ENCODE results near the gene PDS5A. TPM values are rescaled to one million over a fixed set of nuclear protein-coding genes. Genes with fewer than 3 reads are reported as not detected.

Gene PDS5A
- total and polyA plus RNA-seq, 2 experiments from 2014 or later, result 26.8 to 56.5 TPM

GRCh38 chr4:39834269-39834668 is 143.4 kb downstream of the PDS5A start:
- no peaks in the 10 kb centered on the region for H3K9me3 ChIP-seq (ENCODE audit: low read depth)
- H3F3A ChIP-seq (ENCODE audit: insufficient read depth), result no peaks in the 10 kb centered on the region
- peaks cover 4% of the 10 kb centered on the region; the same call in 1 of the 2 replicates for H3K79me2 ChIP-seq (ENCODE audit: insufficient read depth)
- H3K27me3 ChIP-seq (replicated peaks; ENCODE audit: insufficient read depth), result no peaks in the 10 kb centered on the region
- no peak overlapping the region for H3K9ac ChIP-seq
- no peak overlapping the region for H2AFZ ChIP-seq
- no peaks in the 10 kb centered on the region for H3K9me2 ChIP-seq (ENCODE audit: insufficient read depth)
- no peak overlapping the region for H3K4me2 ChIP-seq (ENCODE audit: unreplicated experiment)
- 96 to 100% methylated on average over 1 of the region's 1 CpG for WGBS, 2 experiments (ENCODE audit: low coverage in 1 of 2, low lambda C conversion rate in 2 of 2, missing lambda C conversion rate in 2 of 2)
- peak; percentile 39 for DNase-seq
- no peak for TF ChIP-seq EZH2 (IDR thresholded peaks at IDR 0.05; ENCODE audit: insufficient read depth, poor library complexity, severe bottlenecking)
- no peak for TF ChIP-seq EZH2phosphoT487 (IDR thresholded peaks at IDR 0.05; ENCODE audit: insufficient read depth, low read depth)
- no peak overlapping the region for H3K27ac ChIP-seq
- in situ Hi-C loops (cut with MboI), result no loop called here
- H3K4me1 ChIP-seq (ENCODE audit: insufficient read depth), result no peaks in the 10 kb centered on the region
- H3K36me3 ChIP-seq (ENCODE audit: low read depth), result peaks cover 27% of the 10 kb centered on the region
- H4K20me1 ChIP-seq (ENCODE audit: insufficient read depth), result no peaks in the 10 kb centered on the region
- no peak overlapping the region for H3K4me3 ChIP-seq

GRCh38 chr4:39825741-39826231 is 151.9 kb downstream of the PDS5A start:
- H3K9me2 ChIP-seq (ENCODE audit: insufficient read depth), result no peaks in the 10 kb centered on the region
- no peak overlapping the region for H2AFZ ChIP-seq
- peak; percentile 50 for DNase-seq
- no peak overlapping the region for H3K4me3 ChIP-seq
- peaks cover 9% of the 10 kb centered on the region; the same call in 1 of the 2 replicates for H3F3A ChIP-seq (ENCODE audit: insufficient read depth)
- 58 to 63% methylated on average over 7 of the region's 7 CpGs for WGBS, 2 experiments (ENCODE audit: low coverage in 1 of 2, low lambda C conversion rate in 2 of 2, missing lambda C conversion rate in 2 of 2)
- H3K27ac ChIP-seq, result no peak overlapping the region
- no peak overlapping the region for H3K9ac ChIP-seq
- H4K20me1 ChIP-seq (ENCODE audit: insufficient read depth), result no peaks in the 10 kb centered on the region
- TF ChIP-seq EZH2phosphoT487 (IDR thresholded peaks at IDR 0.05; ENCODE audit: insufficient read depth, low read depth), result no peak
- TF ChIP-seq EZH2 (IDR thresholded peaks at IDR 0.05; ENCODE audit: insufficient read depth, poor library complexity, severe bottlenecking), result no peak
- peaks cover 5% of the 10 kb centered on the region for H3K4me1 ChIP-seq (ENCODE audit: insufficient read depth)
- H3K36me3 ChIP-seq (ENCODE audit: low read depth), result peaks cover 16% of the 10 kb centered on the region
- no peak overlapping the region for H3K4me2 ChIP-seq (ENCODE audit: unreplicated experiment)
- H3K27me3 ChIP-seq (replicated peaks; ENCODE audit: insufficient read depth), result no peaks in the 10 kb centered on the region
- in situ Hi-C loops (cut with MboI), result no loop called here
- no peaks in the 10 kb centered on the region for H3K9me3 ChIP-seq (ENCODE audit: low read depth)
- H3K79me2 ChIP-seq (ENCODE audit: insufficient read depth), result peaks cover 6% of the 10 kb centered on the region; the same call in 1 of the 2 replicates

GRCh38 chr4:39825090-39825489 is 152.6 kb downstream of the PDS5A start:
- no peak overlapping the region for H3K9ac ChIP-seq
- peaks cover 9% of the 10 kb centered on the region; the same call in 1 of the 2 replicates for H3F3A ChIP-seq (ENCODE audit: insufficient read depth)
- H4K20me1 ChIP-seq (ENCODE audit: insufficient read depth), result no peaks in the 10 kb centered on the region
- no peaks in the 10 kb centered on the region for H3K9me2 ChIP-seq (ENCODE audit: insufficient read depth)
- WGBS, 2 experiments (ENCODE audit: low coverage in 1 of 2, low lambda C conversion rate in 2 of 2, missing lambda C conversion rate in 2 of 2), result 96 to 100% methylated on average over 3 of the region's 3 CpGs
- in situ Hi-C loops (cut with MboI), result no loop called here
- H3K4me3 ChIP-seq, result no peak overlapping the region
- H3K27ac ChIP-seq, result no peak overlapping the region
- peaks cover 16% of the 10 kb centered on the region for H3K36me3 ChIP-seq (ENCODE audit: low read depth)
- no peak overlapping the region for H2AFZ ChIP-seq
- H3K27me3 ChIP-seq (replicated peaks; ENCODE audit: insufficient read depth), result no peaks in the 10 kb centered on the region
- peaks cover 6% of the 10 kb centered on the region; the same call in 1 of the 2 replicates for H3K79me2 ChIP-seq (ENCODE audit: insufficient read depth)
- H3K4me1 ChIP-seq (ENCODE audit: insufficient read depth), result peaks cover 5% of the 10 kb centered on the region
- no peak overlapping the region for H3K4me2 ChIP-seq (ENCODE audit: unreplicated experiment)
- no peak for DNase-seq
- TF ChIP-seq EZH2phosphoT487 (IDR thresholded peaks at IDR 0.05; ENCODE audit: insufficient read depth, low read depth), result no peak
- TF ChIP-seq EZH2 (IDR thresholded peaks at IDR 0.05; ENCODE audit: insufficient read depth, poor library complexity, severe bottlenecking), result no peak
- H3K9me3 ChIP-seq (ENCODE audit: low read depth), result no peaks in the 10 kb centered on the region

GRCh38 chr4:39823191-39823590 is 154.5 kb downstream of the PDS5A start:
- H3K79me2 ChIP-seq (ENCODE audit: insufficient read depth), result 0 out of 2 replicates have a peak, but pooled peaks cover 6% of the 10 kb centered on the region
- peaks cover 12% of the 10 kb centered on the region for H3K36me3 ChIP-seq (ENCODE audit: low read depth)
- no peak overlapping the region for H3K9ac ChIP-seq
- no peak overlapping the region for H3K4me3 ChIP-seq
- no peaks in the 10 kb centered on the region for H3K9me2 ChIP-seq (ENCODE audit: insufficient read depth)
- H3F3A ChIP-seq (ENCODE audit: insufficient read depth), result peaks cover 9% of the 10 kb centered on the region; the same call in 1 of the 2 replicates
- H4K20me1 ChIP-seq (ENCODE audit: insufficient read depth), result no peaks in the 10 kb centered on the region
- no peaks in the 10 kb centered on the region for H3K9me3 ChIP-seq (ENCODE audit: low read depth)
- peaks cover 5% of the 10 kb centered on the region for H3K4me1 ChIP-seq (ENCODE audit: insufficient read depth)
- 52 to 58% methylated on average over 2 of the region's 2 CpGs for WGBS, 2 experiments (ENCODE audit: low coverage in 1 of 2, low lambda C conversion rate in 2 of 2, missing lambda C conversion rate in 2 of 2)
- peak; percentile 61 for DNase-seq
- no peaks in the 10 kb centered on the region for H3K27me3 ChIP-seq (replicated peaks; ENCODE audit: insufficient read depth)
- no peak overlapping the region for H2AFZ ChIP-seq
- in situ Hi-C loops (cut with MboI), result no loop called here
- no peak for TF ChIP-seq EZH2 (IDR thresholded peaks at IDR 0.05; ENCODE audit: insufficient read depth, poor library complexity, severe bottlenecking)
- no peak for TF ChIP-seq EZH2phosphoT487 (IDR thresholded peaks at IDR 0.05; ENCODE audit: insufficient read depth, low read depth)
- H3K4me2 ChIP-seq (ENCODE audit: unreplicated experiment), result no peak overlapping the region
- 0 out of 2 replicates have a peak overlapping the region, but pooled peaks have one; percentile 16 for H3K27ac ChIP-seq
